T-helper 17 cell (primary cell): ENCODE data around the gene SLPI. TPM values are rescaled to one million over a fixed set of nuclear protein-coding genes. Genes with fewer than 3 reads are reported as not detected.

Source experiments
- ATAC-seq: fragments of 150-1000 bp; cut with Tn5 transposase; 2 replicates; pipeline ENCODE4 v1.10.0; 2021; ENCODE audit warnings: mild to moderate bottlenecking, moderate library complexity
- DNase-seq, 3 donors: peaks; one replicate each; pipeline versions ENCODE4 v3.0.0 to v3.0.0-alpha.2; 2020 to 2021
- H3K9me3 ChIP-seq: one replicate; pipeline ENCODE4 v1.7.0; 2013; ENCODE audit warnings: low read length, mild to moderate bottlenecking; ENCODE audit not compliant: control insufficient read depth, poor library complexity, severe bottlenecking
- H3K27ac Mint-ChIP-seq: one replicate; pipeline ENCODE4 v1.8.0; 2022; ENCODE audit warnings: mild to moderate bottlenecking, moderate library complexity, mixed read lengths
- H3K27me3 Mint-ChIP-seq: one replicate; pipeline ENCODE4 v1.8.0; 2022; ENCODE audit warnings: mixed read lengths
- H3K36me3 Mint-ChIP-seq: one replicate; pipeline ENCODE4 v1.8.0; 2022; ENCODE audit warnings: low read depth, mixed read lengths
- H3K4me1 Mint-ChIP-seq: one replicate; pipeline ENCODE4 v1.8.0; 2022; ENCODE audit warnings: mild to moderate bottlenecking, mixed read lengths
- H3K4me3 Mint-ChIP-seq: one replicate; pipeline ENCODE4 v1.8.0; 2022; ENCODE audit warnings: mild to moderate bottlenecking, moderate library complexity, mixed read lengths
- total RNA-seq, 4 donors: library from RNA in 2 of 4; stranded (reverse) in 2 of 4; gene quantifications; one replicate each; pipeline ENCODE4 v1.2.3 and lab custom pipeline; 2022 to 2026

SLPI gene
- total RNA-seq, 2 donors from 2014 or later: not detected

- Mint-ChIP-seq H3K27ac (no peak overlapping the region), H3K4me3 (no peak overlapping the region), H3K4me1 (no peaks in the 10 kb centered on the region), H3K27me3 (peaks cover 51% of the 10 kb centered on the region), H3K36me3 (no peaks in the 10 kb centered on the region)
- no peak for DNase-seq
- H3K9me3 ChIP-seq: no peaks in the 10 kb centered on the region
- ATAC-seq: no peak
Measured at GRCh38 chr20:45263556-45264266, 9.3 kb upstream of the SLPI start.

- H3K4me1 Mint-ChIP-seq: peaks cover 3% of the 10 kb centered on the region
- no peak for ATAC-seq
- H3K9me3 ChIP-seq: no peaks in the 10 kb centered on the region
- no peak overlapping the region for H3K27ac Mint-ChIP-seq
- no peak for DNase-seq
- H3K27me3 Mint-ChIP-seq: peaks cover 69% of the 10 kb centered on the region
- no peak overlapping the region for H3K4me3 Mint-ChIP-seq
- peaks cover 4% of the 10 kb centered on the region for H3K36me3 Mint-ChIP-seq
Measured at GRCh38 chr20:45258664-45259063, 4.3 kb upstream of the SLPI start.

- H3K4me1 Mint-ChIP-seq: peaks cover 3% of the 10 kb centered on the region
Measured at GRCh38 chr20:45258259-45258658, 3.9 kb upstream of the SLPI start.

GRCh38 chr20:45257711-45258110 lies 3.3 kb upstream of the SLPI start:
- Mint-ChIP-seq H3K36me3 (peaks cover 4% of the 10 kb centered on the region), H3K4me1 (peaks cover 3% of the 10 kb centered on the region), H3K4me3 (no peak overlapping the region), H3K27ac (no peak overlapping the region), H3K27me3 (peaks cover 72% of the 10 kb centered on the region)
- DNase-seq: no peak
- H3K9me3 ChIP-seq: no peaks in the 10 kb centered on the region
- no peak for ATAC-seq

More at GRCh38 chr20:45258259-45258658, 3.9 kb upstream of the SLPI start:
- H3K36me3 Mint-ChIP-seq: peaks cover 4% of the 10 kb centered on the region
- H3K9me3 ChIP-seq: no peaks in the 10 kb centered on the region
- H3K4me3 Mint-ChIP-seq: no peak overlapping the region
- DNase-seq (no peak), ATAC-seq (no peak)
- H3K27ac Mint-ChIP-seq: no peak overlapping the region
- peaks cover 73% of the 10 kb centered on the region for H3K27me3 Mint-ChIP-seq

GRCh38 chr20:45257161-45257560 lies 2.8 kb upstream of the SLPI start:
- no peak overlapping the region for H3K27ac Mint-ChIP-seq
- ATAC-seq: no peak
- DNase-seq: no peak

GRCh38 chr20:45253261-45253660 lies 1.1 kb downstream of the SLPI start:
- H3K9me3 ChIP-seq: no peaks in the 10 kb centered on the region
- no peak overlapping the region for H3K4me3 Mint-ChIP-seq
- H3K27ac Mint-ChIP-seq: no peak overlapping the region
- peaks cover 5% of the 10 kb centered on the region for H3K4me1 Mint-ChIP-seq
- DNase-seq (no peak), ATAC-seq (no peak)
- H3K27me3 Mint-ChIP-seq: peaks cover 75% of the 10 kb centered on the region
- H3K36me3 Mint-ChIP-seq: peaks cover 10% of the 10 kb centered on the region

More at GRCh38 chr20:45257161-45257560, 2.8 kb upstream of the SLPI start:
- H3K9me3 ChIP-seq: no peaks in the 10 kb centered on the region
- Mint-ChIP-seq H3K36me3 (peaks cover 7% of the 10 kb centered on the region), H3K4me1 (peaks cover 3% of the 10 kb centered on the region), H3K27me3 (peaks cover 72% of the 10 kb centered on the region), H3K4me3 (no peak overlapping the region)

GRCh38 chr20:45251884-45252560 lies 2.3 kb downstream of the SLPI start:
- peaks cover 10% of the 10 kb centered on the region for H3K36me3 Mint-ChIP-seq
- H3K4me3 Mint-ChIP-seq: no peak overlapping the region
- peaks cover 5% of the 10 kb centered on the region for H3K4me1 Mint-ChIP-seq
- no peaks in the 10 kb centered on the region for H3K9me3 ChIP-seq
- ATAC-seq (no peak), DNase-seq (no peak)
- H3K27ac Mint-ChIP-seq: no peak overlapping the region
- peaks cover 79% of the 10 kb centered on the region for H3K27me3 Mint-ChIP-seq

GRCh38 chr20:45248609-45249008 lies 5.8 kb downstream of the SLPI start:
- peaks cover 3% of the 10 kb centered on the region for H3K4me1 Mint-ChIP-seq
- peaks cover 9% of the 10 kb centered on the region for H3K36me3 Mint-ChIP-seq
- no peak overlapping the region for H3K4me3 Mint-ChIP-seq
- no peaks in the 10 kb centered on the region for H3K9me3 ChIP-seq
- no peak overlapping the region for H3K27ac Mint-ChIP-seq
- ATAC-seq (no peak), DNase-seq (no peak)
- H3K27me3 Mint-ChIP-seq: peaks cover 89% of the 10 kb centered on the region

GRCh38 chr20:45247865-45248264 lies 6.5 kb downstream of the SLPI start:
- ATAC-seq (no peak), DNase-seq (no peak)
- Mint-ChIP-seq H3K4me3 (no peak overlapping the region), H3K27ac (no peak overlapping the region), H3K27me3 (peaks cover 86% of the 10 kb centered on the region), H3K4me1 (peaks cover 3% of the 10 kb centered on the region), H3K36me3 (peaks cover 9% of the 10 kb centered on the region)
- no peaks in the 10 kb centered on the region for H3K9me3 ChIP-seq

GRCh38 chr20:45246109-45246508 lies 8.3 kb downstream of the SLPI start:
- ATAC-seq (no peak), DNase-seq (no peak)
- H3K4me1 Mint-ChIP-seq: no peaks in the 10 kb centered on the region
- peaks cover 69% of the 10 kb centered on the region for H3K27me3 Mint-ChIP-seq
- no peaks in the 10 kb centered on the region for H3K9me3 ChIP-seq
- no peak overlapping the region for H3K4me3 Mint-ChIP-seq
- H3K36me3 Mint-ChIP-seq: peaks cover 6% of the 10 kb centered on the region
- H3K27ac Mint-ChIP-seq: no peak overlapping the region

GRCh38 chr20:45238139-45238538 lies 16.2 kb downstream of the SLPI start:
- H3K9me3 ChIP-seq: no peaks in the 10 kb centered on the region
- no peaks in the 10 kb centered on the region for H3K4me1 Mint-ChIP-seq
- ATAC-seq (no peak), DNase-seq (no peak)
- H3K4me3 Mint-ChIP-seq: no peak overlapping the region
- peaks cover 46% of the 10 kb centered on the region for H3K27me3 Mint-ChIP-seq
- no peak overlapping the region for H3K27ac Mint-ChIP-seq
- H3K36me3 Mint-ChIP-seq: peaks cover 5% of the 10 kb centered on the region

GRCh38 chr20:45235995-45236394 lies 18.4 kb downstream of the SLPI start:
- no peaks in the 10 kb centered on the region for H3K4me1 Mint-ChIP-seq
- H3K27ac Mint-ChIP-seq: no peak overlapping the region
- H3K36me3 Mint-ChIP-seq: peaks cover 5% of the 10 kb centered on the region
- no peak for ATAC-seq
- no peak for DNase-seq
- no peaks in the 10 kb centered on the region for H3K9me3 ChIP-seq
- H3K4me3 Mint-ChIP-seq: no peak overlapping the region
- H3K27me3 Mint-ChIP-seq: peaks cover 66% of the 10 kb centered on the region

- DNase-seq (no peak), ATAC-seq (no peak)
- no peaks in the 10 kb centered on the region for H3K36me3 Mint-ChIP-seq
- no peak overlapping the region for H3K27ac Mint-ChIP-seq
- no peaks in the 10 kb centered on the region for H3K9me3 ChIP-seq
- no peaks in the 10 kb centered on the region for H3K4me1 Mint-ChIP-seq
- no peak overlapping the region for H3K4me3 Mint-ChIP-seq
- H3K27me3 Mint-ChIP-seq: peaks cover 70% of the 10 kb centered on the region
Measured at GRCh38 chr20:45230631-45231030, 23.7 kb downstream of the SLPI start.
